HG03521 (cell line): Measurements from ENCODE around the gene CACNA1A.

Source experiments
- ATAC-seq: cut with Tn5 transposase; IDR thresholded peaks from one replicate; pipeline ENCODE4 v1.9.1; 2021; ENCODE audit warnings: mild to moderate bottlenecking, moderate library complexity; ENCODE audit not compliant: unreplicated experiment

The CACNA1A gene

DNA sequence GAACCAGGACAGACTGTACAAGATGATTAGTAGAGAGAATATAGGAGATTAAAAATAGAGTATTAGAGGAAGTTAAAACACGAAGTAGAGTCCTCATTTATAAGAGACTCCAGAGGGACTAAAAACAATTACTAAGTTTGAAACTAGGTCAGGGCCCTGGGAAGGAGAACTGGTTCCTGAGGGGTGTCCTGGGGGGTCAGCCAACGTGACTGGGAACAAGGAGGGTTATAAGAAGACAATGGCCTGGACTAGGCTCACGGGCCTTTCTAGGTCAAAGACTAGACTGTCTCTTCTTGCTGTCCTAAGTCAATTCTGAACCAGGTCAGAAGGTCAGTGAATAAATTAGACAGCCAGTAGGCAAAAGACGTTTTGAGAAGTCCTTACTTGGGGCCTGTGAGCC, 190.8 kb downstream of the CACNA1A start:
- no peak for ATAC-seq

DNA sequence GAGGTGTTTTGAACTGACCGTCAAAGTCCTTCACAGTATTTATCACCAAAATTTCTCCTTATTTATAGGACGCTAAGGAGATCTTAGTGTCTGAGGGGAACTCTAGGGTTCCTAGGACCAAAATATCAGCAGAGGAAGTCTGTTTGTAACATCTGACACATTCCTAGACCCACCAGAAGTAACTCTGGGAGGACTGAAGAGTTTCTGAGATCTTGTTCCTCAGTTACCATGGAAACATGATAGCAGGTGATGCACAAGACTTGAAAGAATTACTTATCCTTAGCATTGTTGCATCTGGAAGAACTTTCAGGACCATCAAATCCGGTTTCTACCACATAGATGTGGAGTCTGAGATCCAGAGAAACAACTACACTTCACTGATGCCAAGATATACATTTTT, 191.5 kb downstream of the CACNA1A start:
- ATAC-seq = no peak

DNA sequence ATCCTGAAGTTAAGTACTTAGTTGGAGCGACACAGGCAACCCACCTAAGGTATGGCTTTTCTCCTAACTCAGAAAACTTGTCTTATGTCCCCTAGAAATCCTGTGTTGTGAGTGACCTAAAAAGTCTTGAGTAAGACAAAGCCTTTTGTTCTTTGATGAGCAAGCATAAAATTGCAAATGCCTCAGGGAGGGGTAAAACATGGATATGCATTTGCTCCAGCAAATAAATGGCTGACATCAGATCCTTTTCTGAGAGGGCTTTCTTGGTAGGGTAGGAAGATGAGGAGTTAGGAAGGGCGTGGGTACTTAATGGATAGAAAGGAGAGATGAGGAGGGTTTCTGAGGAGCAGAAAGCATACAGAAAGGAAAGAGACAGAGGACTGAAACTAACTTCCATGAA, 192.4 kb downstream of the CACNA1A start:
- no peak for ATAC-seq

DNA sequence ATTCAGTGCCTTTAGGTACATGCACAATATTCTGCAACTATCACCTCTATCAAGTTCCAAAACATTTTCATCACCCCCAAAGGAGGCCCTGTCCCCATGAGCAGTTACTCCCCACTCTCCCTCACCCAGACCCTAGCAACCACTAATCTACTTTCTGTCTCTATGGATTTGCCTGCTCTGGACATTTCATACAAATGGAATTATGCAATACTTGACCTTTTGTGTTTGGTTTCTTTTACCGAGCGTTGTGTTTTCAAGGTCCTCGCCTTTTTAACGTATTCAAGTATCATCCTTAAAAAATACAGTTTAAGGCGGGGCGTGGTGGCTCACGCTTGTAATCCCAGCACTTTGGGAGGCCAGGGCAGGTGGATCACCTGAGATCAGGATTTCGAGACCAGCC, 196.4 kb downstream of the CACNA1A start:
- ATAC-seq = no peak

DNA sequence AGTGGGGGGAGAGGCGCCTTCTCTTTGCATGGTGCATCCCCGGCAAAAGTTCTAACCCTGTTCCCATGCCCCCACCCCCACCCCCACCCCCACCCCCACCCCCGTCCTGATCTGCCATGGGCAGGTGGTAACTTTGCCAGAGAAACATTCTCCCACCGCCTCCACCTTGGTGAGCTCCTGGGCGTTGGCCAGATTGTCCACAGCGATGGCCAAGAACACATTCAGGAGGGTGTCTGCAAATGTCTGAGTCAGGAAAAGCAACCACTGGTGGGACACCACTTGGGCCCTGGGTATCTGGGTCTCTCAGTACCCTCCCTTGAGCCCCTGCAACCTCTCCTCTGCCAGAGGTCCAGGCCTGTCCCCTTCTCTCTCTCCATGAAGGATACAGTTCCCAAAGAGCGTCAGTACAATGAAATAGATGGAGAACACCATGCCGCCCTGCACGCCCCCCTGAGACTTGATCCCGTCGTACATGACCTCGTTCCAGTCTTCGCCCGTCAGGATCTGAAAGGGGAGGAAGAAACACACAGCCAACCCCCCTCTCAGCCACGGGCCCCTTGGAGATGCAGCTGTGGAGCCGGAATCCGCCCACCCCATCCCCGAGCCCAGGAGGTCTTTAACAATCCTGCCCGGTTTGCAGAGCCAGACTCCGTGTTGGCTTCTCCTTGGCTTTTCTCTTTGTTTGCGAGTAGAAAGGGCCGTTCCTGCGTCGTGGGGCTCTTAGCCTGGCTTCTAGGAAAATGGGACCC, 202.7 kb downstream of the CACNA1A start:
- ATAC-seq = no peak

DNA sequence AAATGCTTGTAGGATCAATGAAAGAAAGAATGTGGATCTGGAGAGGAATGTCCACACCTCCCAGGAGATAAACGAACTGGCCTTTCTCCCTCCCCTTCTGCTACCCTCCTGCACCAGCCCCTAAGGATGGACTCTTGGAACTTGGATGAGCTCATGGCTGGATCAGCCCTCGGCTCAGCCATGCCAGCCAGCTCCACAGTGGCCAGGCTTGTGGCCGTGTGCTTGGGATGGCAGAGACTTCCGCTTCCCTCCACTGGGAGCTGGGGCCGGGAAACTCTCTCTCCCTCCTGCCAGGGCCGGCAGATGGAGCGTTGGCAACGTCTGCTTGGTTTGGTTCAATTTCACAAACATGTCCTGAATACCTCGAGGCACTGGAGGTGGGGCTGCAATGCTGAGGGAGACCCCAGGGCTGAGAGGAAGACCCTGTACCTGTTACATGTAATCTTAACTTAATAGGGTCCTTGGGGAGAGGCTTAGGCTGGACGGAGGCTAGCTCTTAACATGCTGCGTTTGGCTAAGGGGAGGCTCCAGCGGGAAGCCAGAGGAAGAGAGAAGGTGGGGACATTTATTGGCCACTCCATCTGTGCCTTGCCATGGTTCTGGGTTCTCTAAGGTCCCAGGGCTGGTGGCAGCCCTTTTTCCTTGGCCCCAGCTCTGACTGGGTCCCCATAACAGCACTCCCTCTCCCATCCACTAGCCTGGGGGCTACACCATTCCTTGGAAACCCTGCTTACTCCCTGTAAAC, 203.6 kb downstream of the CACNA1A start:
- ATAC-seq = no peak

DNA sequence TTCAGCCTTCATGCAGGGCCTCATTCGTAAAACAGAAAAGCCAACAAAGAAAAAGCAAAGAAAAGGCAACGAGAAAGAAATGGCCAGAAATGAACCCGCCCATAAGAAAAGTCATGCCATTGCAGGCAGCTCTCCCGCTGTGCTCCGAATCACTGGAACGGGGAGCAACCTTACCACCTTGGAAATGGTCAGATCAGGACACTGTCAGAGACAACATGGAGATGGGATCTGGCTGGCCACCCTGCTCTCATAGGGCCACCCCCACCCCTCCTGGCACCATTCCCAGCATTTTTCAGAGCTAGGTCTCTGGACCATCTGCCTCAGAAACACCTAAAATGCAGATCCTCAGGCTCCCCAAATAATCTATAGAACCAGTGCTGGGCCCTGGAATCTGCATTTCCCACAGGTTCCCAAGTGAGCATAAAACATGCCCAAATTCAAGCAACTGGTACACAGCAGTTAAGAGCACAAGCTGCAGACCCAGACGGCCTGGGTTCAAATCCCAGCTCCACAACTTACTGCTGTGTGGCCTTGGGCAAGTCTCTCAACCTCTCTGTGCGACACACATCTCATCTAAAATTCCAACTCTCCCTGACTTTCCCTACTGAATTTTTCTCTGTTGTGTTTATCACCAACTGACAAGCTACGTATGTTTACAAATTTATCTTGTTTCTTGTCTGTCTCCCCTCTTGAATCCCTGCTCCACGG, 204.5 kb downstream of the CACNA1A start:
- no peak for ATAC-seq

DNA sequence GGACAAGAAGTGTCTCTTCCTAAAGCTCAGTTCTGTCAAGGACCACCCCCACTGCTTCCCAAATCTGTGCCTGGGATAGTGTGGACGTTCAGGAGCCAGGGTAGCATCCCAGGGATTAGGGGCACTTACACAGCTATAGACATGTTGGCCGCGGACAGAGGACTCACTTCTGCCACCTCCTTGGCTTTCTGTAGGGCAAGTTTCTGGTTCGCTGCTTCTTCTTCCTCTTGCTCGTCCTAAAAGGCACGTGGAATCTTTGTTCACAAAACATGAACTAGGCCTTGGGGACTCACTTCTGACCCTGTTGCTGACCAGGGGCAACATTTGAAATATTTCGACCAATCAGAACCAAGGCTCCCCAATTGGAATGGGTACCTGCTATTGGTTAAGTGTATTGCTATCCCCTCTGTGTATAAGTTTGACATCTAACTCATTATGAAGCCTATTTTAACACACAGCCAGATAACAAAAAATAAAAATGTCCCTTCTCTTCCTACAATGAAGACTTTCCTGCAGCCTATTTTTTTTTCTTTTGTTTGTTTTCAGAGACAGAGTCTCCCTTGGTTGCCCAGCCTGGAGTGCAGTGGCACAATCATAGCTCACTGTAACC, 205.8 kb downstream of the CACNA1A start:
- ATAC-seq = no peak

DNA sequence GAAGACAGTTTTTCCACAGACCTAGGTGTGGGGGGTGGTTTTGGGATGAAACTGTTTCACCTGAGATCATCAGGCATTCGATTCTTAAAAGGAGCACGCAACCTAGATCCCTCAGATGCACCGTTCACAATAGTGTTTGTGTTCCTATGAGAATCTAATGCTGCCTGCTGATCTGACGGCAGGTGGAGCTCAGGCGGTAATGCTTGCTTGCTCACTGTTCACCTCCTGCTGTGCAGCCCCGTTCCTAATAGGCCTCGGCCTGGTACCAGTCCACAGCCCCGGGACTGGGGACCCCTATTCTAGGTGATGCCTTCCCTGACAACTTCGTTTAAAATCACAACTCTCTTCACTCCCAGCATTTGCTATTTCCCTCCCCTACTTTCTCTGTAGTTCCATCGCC, 206.4 kb downstream of the CACNA1A start:
- no peak for ATAC-seq

DNA sequence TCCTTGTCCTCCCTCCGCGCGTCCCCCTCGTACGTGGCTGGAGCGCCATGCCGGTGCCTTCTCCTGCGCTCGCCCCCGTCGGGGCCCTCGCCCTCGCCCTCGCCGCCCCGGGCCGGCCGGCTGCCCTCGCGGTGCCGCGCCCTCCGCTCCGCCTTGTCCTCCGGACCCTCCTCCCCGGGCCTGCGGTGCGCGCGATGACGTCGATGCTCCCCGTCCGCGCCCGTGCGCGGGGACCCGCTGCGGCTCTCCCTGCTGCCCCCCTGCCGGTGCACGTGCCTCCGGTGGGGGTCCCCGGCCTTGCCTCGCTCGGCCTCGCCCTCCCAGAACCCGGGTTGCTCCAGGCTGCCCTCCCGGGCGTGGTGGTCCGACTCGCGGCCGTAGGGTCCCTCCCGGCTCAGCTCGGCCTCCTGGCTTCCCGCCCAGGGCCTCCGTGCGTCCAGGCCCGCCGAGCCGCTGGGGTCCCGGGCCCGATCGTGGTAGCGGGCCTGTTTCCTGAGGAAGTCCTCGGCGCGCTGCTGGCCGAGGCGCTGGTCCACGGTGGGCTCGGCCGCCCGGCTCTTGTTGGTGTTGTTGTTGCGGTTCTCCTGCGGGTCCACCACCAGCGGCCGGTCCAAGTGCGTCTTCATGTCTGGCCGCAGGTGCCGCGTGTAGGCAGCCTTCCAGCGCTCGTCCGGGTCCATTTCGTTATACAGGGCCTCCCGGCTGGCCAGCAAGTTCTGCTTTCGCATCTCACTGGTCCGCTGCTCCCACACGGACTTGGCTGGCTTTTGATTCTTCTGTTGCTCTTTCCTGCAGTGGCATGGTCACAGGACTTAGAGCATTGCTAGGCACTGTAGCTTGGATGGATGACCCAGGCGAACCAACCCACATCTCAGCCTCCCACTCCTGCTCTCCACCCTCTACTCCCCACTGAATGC, 207.5 kb downstream of the CACNA1A start:
- ATAC-seq = no peak

DNA sequence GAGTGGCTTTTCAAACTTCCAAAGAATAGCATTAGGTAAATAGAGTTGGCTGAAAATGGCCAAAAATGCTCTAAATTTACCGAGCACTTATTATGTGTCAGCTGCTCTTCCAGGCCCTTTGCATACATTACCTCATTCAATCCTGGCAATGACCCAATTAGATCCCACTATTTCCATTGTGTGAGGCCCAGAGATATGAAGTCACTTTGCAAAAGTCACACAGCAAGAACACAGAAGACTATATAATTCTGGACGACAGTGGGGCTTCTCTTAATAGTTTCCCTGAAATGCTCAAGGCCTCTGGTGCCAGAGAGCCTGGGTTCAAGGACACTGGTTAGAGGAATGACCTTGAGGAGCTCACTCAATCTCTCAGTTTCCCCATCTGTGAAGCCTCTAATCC, 209.3 kb downstream of the CACNA1A start:
- ATAC-seq = no peak

DNA sequence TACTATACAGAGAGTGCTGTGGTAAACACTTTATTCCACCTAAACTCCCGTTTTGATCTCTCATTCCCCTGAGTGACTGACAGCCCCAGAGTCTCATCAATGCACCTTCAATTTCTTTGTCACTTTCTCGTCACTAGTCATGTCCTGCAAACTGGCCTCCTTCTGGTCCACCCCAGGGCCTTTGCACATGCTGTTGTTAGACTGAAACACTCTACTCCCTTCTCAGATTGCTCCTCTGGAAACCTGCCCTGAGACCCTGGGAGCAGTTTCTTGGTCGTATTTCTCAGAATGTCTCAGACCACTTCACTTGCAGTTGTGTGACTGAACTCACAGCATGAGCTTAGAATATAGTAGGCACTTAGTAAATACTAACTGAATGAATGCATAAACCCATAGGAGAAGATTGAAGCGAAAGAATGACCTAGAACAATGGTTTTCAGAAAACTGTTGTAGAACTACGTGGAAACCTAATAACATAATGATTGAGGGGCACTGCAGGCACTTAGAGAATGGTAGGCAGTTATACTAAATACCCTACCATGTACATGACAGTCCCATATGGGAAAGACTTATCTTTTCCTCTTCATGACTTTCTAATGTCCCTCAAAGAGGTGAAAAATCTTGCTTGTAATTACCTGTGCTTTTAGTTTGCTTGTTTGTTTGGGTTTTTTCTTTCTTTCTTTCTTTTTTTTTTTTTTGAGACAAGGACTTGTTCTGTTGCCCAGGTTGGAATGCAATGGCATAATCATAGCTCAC, 211.3 kb downstream of the CACNA1A start:
- ATAC-seq = no peak

DNA sequence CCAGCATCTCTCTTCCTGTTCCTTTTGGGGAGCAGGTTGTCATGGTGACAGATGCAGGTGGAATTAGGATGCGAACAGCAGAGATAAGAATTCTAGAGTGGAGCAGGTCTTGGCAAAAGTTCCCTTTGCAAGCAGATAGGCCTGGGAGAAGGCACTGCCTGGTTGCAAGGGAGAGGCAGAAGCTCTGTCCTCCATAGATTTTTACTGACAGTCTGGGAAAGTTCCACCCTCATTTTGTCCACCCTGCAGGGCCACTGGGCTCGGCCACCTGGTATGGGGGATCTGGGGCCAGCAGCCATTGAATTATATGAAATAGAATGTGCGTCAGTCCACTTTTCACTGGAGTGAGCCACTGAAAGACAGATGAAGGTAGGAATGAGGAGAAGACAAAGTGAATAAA, 214.4 kb downstream of the CACNA1A start:
- no peak for ATAC-seq

DNA sequence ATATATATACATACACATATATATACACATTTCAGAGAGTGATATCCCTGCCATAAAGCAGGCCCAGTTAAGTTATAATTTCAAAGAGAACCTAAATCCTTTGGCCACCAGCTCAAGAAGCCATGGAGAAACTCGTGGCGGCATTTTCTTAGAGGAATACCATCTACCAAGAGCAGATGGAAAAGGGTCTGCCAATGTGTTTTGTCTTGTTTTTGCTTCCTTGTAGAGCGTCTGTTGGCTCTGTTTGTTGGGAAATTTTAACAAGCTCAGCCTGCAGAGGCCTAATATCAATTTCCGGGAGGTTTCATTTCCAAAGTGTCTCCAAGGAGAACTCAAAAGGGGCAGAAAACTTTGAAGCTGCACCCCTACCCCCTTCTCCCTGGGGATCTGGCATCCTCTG, 215.5 kb downstream of the CACNA1A start:
- no peak for ATAC-seq

DNA sequence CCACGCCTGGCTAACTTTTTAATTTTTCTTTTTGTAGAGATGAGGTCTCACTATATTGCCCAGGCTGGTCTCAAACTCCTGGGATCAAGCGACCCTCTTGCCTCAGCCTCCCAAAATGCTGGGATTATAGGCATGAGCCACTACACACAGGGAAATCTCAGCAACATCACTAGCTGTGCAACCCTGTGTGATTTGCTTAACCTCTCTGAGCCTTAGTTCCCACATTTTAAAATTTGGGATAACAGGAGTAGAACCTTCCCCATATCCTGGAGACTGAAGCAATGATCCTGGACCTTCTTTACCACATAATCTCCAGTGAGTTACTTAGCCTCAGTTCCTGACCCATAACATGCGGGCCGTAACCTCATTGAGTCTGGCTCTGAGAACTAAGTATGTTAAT, 217.0 kb downstream of the CACNA1A start:
- no peak for ATAC-seq

DNA sequence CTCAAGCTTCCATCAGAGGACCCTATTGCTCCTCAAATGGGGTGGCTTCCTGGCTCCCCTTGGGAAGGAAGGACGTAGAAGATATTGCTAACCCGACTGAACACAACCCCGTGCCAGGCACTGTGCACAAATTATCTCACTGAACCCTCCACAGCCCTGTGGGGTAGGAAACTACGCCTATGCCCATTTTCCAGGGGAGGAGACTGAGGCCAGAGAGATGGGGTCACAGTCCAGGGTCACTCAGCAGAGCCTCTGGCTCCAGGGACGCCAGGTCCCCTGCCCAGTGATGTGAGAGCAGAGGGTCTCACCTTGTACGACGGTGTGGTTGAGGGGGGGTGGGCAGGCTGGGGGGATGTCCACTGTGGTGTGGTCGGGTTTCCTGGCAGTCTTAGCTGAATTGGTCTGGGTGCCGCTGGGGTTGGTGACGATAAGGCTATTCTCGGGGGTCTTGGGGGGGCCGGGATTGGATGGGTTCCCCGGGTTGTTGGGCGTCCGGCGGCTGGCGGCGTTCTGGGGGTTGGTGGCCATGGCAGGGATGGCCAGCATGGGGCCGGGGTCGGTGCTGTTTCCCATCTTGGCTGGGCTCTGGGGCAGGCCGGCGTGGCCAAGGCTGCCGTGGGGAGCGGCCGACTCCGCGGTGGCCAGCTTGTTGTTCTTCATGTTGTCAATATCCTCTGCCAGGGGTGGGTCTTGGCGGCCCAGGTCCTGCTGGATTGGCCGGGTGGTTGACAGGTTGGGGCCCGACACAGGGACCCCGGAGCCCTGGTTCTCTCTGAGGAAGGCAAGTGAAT, 219.9 kb downstream of the CACNA1A start:
- no peak for ATAC-seq

DNA sequence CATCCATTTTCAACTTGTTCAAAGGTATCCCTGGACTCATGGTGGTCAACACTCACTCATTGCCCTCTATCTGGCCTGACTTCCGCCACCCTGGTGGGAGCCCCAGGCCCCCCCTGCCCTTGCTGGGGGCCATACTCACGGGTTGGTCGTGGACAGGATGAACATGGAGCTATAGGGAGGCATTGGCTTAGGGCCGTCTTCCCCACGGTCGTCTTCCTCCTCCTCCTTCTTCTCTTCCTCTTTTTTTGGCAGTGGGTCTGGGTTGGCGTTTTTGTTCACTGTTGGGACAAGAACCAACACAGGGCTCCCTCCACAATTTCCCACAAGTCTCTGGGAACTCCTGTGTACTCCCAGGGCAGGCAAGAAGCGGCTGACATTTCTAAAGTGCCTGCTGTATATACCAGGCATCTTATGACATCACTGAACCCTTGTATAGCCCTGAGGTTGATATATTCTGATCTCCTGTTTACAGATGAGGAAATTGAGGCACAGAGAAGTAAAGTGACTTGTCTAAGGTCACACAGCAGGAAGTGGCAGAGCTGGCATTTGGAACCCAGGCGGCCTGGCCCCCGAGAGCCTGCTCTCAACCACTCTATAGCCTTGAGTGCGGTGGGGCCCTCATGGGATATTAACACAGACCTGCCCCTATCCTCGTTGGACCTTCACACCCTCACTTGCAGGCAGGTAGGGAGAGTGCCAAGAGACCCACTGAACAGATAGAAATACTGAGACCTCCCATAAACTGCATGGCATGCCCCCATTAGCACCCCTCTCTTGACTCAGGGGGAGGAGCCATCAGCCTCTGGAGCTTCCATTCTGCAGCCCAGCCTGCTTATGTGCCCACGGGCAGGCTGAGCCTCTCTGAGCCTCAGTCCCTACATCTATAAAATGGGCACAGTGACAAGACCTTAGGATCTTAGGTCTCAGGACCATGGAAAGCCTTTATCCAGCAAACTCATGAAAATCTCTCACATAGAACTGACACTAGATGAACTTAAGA, 221.1 kb downstream of the CACNA1A start:
- no peak for ATAC-seq

DNA sequence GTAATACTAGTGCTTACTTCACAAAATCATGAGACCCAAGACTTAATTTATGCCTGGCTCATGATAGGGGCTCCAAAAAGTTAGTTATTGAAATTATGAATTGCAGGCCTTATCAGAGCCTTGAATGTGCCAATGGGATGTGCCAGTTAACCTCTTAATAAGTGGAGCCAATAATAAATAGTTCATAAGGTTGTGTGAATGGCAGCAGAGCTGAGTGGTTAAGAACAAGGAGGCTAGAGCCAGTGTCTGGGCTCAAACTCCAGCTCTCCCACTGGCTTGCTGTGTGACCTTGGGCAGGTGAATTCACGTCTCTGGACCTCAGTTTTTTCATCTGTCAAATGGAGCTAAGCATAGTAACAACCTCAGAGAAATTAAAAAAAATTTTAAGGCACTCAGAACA, 222.4 kb downstream of the CACNA1A start:
- no peak for ATAC-seq
